NCI-H748 treated with DMSO at 0.1 percent for 48 hours (cell line): ENCODE measurements around the gene HAP1.

Experiments
- DNase-seq: peaks from one replicate; lab custom pipeline; 2025; lab: John Stamatoyannopoulos, UW

HAP1 gene

DNA sequence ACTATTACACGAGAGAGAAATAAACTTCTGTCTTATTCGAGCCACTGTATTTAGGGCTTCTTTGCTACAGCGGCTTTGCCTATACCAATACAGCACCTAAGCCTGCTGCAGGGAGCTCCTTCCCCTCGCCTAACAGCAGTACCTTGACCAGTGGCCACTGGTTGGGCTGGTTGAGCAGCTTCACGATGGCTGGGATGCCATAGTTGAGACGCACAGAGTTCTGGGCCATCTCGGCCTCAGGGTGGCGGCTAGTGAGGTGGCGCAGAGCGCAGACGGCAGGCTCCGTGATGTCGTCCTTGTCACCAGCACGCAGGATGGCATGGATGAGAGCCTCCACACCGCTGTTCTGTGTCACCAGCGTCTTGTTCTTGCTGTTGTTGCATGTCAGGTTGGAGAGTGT lies 28.4 kb upstream of the HAP1 start:
- no peak for DNase-seq

DNA sequence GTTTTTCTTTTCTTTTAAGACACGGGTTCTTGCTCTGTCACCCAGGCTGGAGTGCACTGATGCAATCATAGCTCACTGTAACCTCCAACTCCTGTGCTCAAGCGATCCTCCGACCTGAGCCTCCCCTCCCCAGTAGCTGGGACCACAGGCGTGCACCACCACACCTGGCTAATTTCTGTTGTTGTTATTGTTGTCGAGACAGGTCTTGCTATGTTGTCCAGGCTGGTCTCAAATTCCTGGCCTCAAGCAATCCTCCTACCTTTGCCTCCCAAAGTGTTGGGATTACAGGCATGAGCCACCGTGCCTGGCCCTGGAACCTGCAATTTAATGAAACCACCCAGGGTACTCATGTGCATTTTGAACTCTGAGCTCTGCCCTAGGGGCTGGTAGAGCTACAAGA lies 27.9 kb upstream of the HAP1 start:
- no peak for DNase-seq

DNA sequence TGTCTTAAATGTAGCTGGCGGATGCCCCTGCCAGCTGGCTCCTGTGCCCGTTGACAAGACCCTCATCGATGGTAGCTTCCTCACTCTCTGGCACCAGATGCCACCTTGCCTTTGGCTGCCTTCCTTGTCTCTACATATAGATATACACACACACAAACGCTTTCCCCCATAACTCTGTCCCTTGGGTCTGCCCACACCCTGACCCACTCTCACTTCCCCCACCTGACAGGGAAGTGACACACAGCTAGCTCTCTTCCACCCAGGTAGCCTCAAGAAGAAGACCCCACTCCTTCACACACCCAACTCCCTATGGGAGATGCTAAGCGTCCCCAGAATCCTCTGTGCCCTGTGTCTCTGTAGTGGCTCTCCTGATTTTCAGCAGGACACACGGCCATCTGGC lies 26.4 kb upstream of the HAP1 start:
- no peak for DNase-seq

DNA sequence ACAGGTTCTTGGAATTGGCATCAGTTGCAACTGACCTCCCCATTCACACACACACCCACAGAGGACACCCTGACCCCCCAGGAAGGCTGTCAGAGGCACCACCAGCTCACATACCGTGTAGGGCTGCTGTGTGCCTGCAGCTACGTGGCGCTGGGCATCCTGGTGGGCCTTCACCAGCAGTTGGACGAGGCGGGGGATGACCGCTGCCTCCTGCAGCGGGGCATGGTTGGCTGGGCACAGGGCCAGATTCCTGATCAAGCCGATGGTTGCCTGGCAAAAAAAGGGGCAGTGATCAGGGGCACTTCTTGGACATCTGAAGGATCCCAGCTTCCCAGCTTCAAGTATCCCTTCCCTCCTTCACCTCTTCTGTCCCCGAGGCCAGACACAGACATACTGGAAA lies 24.2 kb upstream of the HAP1 start:
- DNase-seq: no peak

DNA sequence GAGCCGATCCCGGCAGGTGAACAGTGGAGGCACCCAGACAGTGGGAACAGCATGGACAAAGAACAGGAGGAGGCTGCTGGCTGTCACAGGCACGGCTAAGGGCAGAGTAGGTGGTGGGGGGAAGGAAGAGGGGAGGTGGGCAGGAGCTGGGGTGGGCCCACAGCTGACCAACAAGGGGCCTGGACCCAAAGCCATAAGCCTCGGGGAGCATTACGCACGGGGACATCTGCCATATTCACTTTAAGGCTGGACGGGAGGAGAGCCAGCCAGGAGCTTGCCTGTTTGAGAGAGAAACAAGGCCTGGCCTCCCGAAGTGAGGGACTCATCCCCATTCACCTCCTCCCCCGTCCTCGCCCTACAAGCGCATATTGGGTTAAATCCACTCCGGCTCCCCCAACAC lies 19.6 kb upstream of the HAP1 start:
- no peak for DNase-seq

DNA sequence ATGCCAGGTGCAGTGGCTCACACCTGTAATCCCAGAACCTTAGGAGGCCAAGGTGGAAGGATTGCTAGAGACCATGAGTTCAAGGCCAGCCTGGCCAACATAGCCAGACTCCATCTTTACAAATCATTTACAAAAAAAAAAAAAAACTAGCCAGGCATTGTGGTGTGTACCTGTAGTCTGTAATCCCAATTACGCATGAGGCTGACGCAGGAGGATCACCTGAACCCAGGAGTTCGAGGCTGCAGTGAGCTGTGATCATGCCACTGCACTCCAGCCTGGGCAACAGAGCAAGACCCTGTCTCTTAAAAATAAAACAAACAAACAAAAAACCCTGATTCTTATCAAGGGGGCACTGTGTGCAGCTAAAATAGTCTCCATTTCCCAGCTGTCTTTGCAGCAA lies 16.8 kb upstream of the HAP1 start:
- no peak for DNase-seq

DNA sequence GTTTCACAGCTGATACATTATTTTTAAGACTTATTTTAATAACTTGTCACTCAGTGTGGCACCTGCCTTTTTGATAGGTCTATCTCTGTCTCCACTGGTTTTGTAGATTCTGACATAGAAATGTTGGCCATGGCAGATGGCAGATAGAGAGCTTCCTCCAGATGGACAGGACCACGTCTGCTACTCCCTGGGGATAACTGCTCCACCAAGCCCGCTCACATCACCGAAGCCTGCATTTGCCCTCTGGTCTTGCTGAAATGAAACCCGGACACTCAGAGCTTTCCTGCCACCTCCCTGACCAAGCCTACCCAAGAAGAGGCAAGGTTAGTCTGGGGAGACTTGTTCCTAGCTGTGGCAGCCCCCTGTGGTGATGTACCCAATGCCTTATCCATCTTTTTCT lies 16.4 kb upstream of the HAP1 start:
- DNase-seq: no peak

DNA sequence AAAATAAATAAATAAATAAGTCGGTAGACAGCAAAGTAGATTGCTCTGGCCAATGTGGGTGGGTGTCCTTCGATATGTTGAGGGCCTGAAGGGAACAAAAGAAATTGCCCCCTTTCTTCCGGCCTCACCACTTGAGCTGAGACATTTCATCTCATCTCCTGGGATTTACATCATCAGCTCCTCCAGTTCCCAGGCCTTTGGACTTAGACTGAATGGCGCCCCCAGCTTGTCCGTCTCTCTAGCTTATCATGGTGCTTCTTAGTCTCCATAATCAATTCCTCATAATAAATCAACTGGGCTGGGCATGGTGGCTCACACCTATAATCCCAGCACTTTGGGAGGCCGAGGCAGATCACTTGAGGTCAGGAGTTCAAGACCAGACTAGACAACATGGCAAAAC lies 13.8 kb upstream of the HAP1 start:
- no peak for DNase-seq

DNA sequence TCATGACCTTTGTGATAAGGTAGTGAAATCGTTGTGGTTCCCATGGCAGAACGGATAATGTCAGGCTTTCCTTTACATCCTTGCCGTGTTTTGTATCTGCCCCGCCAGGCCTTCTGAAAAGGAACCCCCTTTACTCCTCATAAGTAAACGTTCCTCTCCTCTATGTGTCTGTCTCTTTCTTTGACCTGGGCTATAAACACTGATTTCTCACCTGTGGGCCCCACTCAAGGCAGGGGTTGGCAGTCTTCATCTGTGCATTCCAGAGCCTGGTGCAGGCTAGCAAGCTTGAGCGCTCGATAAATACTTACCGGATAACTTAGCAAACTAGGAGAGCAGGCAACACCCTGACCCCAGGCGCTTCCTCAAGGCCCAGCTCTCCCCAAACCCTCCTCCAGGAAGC lies 7.3 kb upstream of the HAP1 start:
- no peak for DNase-seq

DNA sequence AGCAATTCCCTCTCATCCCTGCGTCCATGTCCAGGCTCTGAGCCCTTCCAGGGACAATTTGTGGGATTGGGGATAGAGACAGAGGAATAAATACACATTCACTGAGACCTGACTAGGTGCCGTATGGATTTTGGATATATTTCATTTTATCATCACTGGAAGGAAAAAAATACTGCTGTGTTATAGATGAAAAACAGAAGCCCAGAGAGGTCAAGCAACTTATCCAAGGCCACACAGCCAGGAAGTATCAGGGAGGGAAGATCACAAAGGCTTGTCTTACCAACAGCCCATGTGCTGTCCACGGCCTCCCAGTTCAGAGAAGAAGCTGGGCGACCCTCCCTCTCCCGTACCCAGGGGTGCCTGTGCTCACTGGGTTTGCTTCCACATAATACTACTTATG lies 6.1 kb upstream of the HAP1 start:
- no peak for DNase-seq

DNA sequence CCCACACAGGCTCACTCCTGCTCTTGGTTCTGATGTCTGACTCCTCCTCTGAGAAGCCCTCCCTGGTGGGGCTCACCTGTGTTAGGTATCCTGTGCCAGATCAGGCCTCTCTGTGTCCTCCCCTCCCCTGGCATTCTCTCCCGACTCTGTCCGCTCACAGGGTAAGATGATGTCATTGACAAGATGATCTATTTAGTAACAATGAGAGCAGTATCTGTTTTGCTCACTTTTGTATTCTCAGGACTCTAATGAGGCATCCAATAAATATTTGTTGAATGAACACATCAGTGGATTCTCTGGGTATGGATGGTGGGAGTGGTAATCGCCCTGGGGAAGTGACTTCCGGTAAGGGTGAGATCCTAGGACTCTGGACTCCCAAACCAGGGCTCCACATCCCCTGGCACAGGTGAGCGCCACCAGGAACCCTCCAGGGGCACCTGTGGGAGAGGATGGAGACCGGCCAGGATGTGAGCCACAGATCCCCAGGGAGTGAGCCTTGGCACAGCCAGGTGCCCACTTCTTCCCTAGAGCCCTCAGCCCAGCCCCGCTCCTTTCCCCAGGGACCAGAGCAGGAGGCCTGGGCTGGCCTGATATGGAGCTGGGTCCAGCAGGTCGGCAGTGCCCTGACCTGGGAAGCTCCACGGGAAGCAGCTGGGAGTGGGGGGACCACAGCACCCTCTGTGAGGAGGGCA lies 5.4 kb upstream of the HAP1 start:
- no peak for DNase-seq

DNA sequence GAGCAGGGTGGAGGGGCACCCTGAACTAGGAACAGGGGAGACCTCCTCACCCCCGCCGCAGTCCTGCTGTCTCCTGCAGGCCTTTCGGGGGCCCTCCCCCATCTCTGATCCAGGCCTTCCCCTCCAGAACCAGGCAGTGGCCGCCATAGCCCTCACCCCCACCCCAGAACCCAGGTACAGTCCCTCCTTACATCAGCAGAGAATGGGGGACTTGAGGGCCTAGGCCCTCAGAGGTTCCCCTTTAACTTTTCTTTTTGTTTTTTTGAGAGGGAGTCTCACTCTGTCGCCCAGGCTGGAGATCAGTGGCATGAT lies 4.3 kb upstream of the HAP1 start:
- no peak for DNase-seq

DNA sequence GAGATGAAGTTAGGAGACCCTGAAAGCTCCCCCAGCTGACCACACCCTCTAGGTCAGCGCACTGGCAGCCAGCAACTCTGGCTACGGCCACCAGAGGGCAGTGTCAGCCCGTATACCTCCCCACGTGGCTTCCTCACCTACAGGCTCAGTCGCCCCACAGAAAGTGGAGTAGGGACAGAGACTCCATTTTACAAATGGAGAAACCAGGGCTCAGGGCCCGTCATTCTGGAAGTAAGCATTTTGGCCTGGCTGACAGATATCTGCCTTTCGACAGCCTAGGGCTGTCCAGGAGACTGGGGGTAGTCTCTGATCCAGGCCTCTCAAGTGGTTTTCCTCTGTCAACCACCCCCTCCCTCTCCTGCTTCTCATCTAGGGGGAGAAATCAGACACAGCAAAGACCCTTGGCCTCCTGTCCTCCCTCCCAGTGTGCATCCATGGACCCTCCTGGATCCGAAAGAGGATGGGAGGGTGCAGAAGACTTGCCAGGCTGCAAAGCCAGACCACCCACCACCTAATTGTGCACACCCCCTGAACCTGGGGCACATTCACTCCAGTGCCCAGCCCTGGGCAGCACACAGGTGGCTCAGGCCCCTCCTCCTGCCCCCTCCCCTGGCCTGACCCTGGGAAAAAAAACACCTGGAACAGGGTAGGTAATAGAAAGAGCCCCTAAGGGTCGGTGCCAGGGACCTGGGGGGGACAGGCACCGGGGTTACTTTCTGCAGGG lies 3.8 kb upstream of the HAP1 start:
- peak; percentile 60 for DNase-seq

DNA sequence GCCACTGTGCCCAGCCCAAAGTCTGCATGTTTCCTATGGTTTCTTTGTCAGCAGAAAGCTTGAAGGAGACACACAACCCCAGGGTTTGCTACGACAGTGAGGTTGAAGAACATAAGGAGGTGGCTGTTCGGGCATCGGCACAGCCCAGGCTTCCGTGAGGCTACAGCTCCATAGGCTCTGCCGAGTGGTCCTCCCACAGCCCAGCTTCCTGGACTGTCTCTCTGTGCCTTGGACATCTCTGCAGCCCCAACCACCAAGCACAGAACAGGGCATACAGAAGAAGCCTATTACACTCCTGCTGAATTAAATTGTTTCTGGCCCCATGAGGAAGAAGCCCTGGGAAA lies 3.2 kb upstream of the HAP1 start:
- DNase-seq: no peak

DNA sequence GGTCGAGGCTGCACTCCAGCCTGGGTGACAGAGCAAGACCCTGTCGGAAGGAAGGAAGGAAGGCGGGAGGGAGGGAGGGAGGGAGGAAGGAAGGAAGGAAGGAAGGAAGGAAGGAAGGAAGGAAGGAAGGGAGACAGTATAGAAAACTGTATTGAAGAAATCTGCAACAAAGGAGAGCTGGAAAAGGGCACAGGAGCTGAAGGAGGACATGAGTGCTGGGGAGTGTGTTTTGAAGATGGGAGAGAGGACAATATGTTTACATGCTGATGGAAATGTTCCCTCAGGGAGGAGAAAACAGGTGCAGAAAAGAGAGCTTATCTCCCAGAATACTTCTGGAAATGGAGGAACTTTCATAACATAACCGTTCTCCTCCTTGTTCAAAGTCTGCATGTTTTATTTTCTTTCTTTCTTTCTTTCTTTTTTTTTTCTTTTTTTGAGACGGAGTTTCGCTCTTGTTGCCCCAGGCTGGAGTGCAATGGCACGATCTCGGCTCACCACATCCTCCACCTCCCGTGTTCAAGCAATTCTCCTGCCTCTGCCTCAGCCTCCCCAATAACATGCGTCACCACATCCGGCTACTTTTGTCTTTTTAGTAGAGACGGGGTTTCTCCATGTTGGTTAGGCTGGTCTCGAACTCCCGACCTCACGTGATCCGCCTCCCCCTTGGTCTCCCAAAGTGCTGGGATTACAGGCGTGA lies 2.7 kb upstream of the HAP1 start:
- DNase-seq: no peak

DNA sequence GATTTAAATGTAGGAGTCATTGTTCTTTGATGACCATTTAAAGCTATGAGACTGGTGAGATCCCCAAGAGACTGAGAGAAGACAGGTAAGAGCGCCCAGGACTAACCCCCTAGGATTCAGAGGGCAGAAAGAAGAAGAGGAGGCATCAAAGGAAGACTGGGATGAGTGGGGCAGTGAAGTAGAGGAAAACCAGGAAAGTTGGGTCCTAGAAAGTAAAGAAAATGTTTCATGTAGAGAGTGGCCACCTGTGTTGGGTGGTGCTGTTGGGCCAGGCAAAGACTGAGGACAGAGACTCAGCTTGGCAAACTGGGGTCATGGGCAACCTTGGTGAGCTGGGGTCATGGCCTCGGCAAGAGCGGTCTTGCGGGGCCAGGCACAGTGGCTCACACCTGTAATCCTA lies 1.3 kb upstream of the HAP1 start:
- no peak for DNase-seq

DNA sequence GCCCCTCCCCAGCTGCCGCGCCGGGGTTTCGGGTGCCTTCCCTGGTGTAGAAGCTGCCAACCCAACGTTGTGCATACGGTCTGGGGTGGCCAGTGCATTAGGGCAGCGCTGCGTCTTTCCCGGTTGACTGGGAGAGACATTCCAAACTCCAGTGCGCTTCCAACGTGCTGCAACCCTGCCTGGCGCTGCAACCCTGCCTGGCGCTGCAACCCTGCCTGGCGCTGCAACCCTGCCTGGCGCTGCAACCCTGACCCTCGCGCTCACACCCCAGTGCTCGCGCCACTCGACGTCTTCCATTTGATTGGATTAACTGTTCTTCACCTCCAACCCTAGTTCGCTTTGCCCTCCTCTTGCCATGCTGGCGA lies 488 bp upstream of the HAP1 start:
- no peak for DNase-seq

DNA sequence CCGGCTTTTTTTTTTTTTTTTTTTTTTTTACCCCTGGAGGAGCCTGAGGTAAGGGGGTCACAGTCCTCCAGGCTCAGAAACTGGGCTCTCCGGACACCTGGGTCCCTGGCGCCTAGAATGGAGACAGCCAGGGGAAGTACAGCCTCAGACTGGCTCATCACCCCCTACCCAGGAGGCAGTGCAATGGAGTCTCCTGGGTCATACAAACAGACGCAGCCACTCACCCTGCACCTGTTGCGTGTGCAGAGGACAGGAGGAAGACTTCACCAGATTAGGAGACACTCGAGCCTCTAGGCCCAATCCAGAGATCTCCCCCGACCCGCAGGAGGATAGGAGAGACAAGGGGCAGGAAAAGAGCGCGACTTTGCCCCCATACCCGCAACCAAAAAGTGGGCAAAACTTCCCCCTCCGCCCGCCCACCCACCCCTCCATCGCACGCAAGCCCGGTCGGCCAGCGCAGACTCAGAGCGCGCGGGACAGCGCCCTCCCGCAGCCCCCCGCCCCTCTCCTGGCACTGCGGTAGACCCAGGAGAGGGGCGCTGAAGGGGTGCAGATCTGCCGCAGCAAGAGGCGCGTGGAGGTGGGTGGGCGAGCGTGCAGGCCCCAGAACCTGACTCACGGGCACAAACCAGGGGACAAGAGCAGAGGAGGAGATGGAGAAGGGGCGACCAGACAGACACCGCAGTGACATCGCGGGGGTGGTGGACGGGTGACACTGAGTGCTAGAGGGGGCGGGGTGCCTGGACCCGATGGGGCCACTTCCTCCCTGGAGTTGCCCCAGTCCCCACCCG lies 900 bp downstream of the HAP1 start:
- DNase-seq: no peak

DNA sequence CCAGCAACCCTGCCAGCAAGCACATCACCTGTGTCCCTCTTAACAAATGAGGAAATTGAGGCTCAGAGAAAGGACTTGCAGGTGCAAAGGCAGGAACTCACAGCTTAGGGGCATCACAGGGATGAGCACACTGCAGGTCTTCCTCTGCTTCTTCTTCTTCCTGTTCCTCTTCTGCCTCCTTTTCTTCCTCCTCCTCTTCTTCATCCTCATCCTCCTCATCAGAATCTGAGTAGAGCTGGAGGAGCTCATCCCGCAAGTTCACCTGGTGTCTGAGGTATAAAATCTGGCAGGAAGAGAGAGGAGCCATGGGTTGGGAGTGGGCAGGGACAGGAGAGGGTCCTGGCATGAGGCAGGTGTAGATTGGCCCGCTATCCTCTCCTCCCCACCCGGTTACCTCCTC lies 2.6 kb downstream of the HAP1 start:
- no peak for DNase-seq

DNA sequence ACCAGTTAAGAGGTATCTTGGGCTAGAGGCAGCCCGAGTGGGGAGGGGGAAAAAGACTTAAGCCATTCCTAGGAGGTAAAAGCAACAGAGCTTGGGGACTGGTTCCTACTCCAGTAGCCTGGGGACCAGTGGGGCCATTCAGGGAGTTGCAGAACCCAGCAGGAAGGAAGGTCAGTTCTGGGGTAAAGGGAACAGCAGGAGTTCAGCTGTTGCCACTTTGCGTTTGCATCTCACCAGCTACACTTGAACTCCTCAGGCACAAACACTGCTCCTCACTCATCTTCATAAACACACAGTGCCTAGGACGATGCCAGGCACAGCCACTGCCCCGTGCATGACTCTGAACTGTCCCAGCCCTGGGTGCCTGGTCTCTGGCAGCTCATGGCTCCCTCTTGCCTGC lies 4.0 kb downstream of the HAP1 start:
- no peak for DNase-seq

DNA sequence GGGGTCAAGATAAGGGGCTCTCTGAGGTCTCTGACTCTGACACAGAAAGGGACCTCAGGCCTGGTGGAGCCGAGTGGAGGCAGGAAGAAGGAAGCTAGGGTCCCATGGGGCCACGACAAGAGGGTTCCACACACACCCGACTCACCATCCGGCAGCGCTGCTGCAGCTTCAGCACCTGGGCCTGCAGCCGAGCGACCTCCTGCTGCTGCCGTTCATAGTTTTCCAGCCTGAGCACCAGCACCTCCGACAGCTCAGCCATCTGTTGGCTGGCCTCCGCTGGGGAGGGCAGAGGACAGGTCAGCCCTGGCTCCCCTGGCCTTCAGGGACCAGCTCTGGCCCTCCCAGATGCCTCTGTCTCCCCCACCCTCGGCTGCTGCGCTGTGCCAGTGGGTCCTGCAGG lies 6.4 kb downstream of the HAP1 start:
- DNase-seq: no peak

DNA sequence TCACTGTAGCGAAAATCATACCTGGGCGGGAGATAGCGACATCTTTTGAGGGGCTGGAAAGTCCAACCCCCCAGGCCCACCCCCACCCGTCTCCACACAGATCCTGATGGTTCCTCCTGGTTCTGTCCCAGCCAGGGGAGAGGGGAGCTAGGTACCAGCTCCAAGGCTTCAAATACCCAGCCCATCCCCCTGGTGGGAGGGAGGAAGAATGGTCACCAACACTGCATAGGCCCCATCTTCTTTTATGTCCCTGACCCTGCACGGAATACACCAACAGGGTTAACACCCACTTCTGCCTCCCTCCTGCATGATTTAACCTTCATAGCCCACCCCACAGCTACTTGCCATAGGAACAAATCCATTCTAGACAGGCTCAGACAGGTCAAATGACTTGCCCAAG lies 9.3 kb downstream of the HAP1 start:
- DNase-seq: no peak

DNA sequence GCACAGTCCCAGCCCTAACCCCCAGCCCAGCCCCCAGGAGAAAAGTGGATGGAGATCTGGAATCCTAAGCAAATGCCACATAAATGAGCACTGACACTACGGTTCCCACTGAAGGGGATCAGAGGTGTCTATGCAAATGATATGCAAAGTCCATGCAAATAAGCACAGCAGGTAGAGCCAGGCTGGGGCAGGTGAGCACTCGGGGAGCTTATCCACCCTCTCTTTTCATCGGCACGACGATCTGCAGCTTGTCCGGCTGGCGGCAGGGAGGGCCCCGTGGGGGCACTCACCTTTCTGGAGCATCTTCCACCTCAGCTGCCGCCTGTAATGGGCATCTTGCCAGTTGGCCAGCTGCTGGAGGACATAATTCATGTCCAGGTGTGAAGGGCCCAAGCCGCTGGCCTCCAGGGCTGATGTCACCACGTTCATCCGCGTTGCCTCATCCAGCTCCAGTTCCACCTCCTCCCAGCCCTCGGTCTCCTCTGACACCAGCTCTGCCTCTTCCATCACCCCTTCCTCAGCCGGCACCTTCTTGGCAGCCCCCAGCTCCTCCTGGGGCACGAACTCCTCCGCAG lies 9.9 kb downstream of the HAP1 start:
- no peak for DNase-seq
